ENCODE data around the gene KRTAP10-12. TPM values are rescaled to one million over a fixed set of nuclear protein-coding genes. Genes with fewer than 3 reads are reported as not detected.

Gene KRTAP10-12
- total and polyA plus RNA-seq, 2 donors from 2014 or later, result not detected

DNA sequence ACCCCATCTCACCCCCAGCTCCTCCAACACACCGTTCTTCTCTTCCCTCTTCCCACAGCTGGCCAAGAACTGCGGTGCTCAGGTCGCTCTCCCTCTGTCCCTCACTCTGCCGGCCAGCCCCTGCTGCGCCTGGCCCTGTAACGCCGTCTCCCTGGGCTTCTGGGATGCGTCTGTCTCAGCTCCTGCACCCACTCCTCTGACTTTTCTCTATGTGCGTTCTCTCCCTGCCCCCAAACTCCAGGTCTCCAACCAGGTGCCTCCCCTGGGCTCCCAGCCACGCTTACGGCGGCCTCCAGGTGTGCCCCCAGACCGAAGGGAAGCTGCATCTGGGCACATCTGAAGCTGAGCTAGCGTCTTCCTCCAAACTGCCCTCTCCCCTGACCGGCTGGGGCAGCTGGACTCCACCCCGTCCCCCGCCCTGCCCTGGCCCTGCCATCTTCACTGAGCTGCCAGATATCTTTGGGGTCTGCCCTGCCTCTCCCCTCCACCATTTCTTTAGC, 2.6 kb downstream of the KRTAP10-12 start:
- intact Hi-C loops (cut with DNase I), result no loop called here
- DNase-seq (no peak), FAIRE-seq (no peak)
- H3K36me3 ChIP-seq (ENCODE audit: control insufficient read depth in 2 of 3, insufficient read depth in 3 of 3, low read length in 3 of 3), result no peaks in the 10 kb centered on the region
- H3K4me1 ChIP-seq (ENCODE audit: control insufficient read depth in 2 of 3, insufficient read depth in 2 of 3, low read depth in 1 of 3, low read length in 3 of 3), result no peaks in the 10 kb centered on the region
- H3K4me3 ChIP-seq (ENCODE audit: low read length in 3 of 3), result no peak overlapping the region
- no peak overlapping the region for H3K9ac ChIP-seq (ENCODE audit: low read length in 3 of 3)
- H3K27me3 ChIP-seq (ENCODE audit: control insufficient read depth, insufficient read depth, low read length), result peaks cover 9% of the 10 kb centered on the region
- no peaks in the 10 kb centered on the region for H3K9me3 ChIP-seq (ENCODE audit: control insufficient read depth in 2 of 3, insufficient read depth in 1 of 3, low read length in 3 of 3)
- TF ChIP-seq, protein P1, sequence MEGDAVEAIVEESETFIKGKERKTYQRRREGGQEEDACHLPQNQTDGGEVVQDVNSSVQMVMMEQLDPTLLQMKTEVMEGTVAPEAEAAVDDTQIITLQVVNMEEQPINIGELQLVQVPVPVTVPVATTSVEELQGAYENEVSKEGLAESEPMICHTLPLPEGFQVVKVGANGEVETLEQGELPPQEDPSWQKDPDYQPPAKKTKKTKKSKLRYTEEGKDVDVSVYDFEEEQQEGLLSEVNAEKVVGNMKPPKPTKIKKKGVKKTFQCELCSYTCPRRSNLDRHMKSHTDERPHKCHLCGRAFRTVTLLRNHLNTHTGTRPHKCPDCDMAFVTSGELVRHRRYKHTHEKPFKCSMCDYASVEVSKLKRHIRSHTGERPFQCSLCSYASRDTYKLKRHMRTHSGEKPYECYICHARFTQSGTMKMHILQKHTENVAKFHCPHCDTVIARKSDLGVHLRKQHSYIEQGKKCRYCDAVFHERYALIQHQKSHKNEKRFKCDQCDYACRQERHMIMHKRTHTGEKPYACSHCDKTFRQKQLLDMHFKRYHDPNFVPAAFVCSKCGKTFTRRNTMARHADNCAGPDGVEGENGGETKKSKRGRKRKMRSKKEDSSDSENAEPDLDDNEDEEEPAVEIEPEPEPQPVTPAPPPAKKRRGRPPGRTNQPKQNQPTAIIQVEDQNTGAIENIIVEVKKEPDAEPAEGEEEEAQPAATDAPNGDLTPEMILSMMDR (IDR thresholded peaks at IDR 0.05; ENCODE audit: borderline replicate concordance, extremely low read depth, insufficient read depth), result no peak
- H3K27ac ChIP-seq (ENCODE audit: low read depth in 2 of 2, low read length in 2 of 2), result no peak overlapping the region

DNA sequence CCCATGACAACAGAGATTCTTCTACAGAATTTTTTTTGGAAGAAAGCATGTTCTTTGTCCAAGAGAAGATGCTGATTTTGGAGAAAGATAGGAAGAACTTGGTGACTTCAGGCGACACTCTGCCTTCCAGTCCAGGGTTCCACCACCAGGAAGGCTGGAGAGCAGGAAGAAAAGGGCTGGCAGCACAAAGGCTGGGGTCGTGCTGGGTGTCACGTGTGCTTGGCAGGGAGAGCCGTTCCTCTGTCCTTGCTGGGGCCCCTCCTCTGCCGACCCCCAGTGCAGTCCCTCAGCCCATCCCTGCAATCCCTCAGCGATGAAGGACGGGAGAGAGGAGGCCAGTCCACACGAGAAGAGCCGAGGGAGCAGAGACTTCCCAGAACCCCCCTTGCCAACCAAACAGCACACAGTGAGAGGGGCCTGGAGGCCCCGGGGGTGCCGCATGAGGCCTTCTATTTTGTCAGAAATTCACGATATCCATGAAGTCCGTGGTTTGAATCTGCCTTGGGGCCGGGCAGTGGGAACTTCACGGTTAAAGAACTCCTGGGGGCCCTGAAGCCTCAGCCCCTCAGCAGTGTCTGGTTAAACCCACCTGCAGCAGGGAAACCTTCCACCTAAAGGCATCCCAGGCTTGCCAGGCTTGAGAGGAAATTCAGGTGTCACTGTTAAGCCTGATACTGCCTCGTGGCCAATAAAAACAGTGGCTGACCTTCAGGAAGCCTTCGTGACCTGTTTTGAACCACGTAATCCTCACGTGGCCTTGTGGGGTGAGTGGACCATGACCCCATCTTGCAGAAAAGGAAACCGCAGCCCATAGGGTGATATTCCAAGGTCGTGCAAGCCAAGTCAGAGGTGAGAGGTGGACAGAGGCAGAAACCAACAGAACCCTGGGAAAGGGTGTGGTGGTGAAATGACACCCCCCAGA, 3.4 kb downstream of the KRTAP10-12 start:
- Histone ChIP-seq H3K27me3 (ENCODE audit: control insufficient read depth, insufficient read depth, low read length) (peaks cover 10% of the 10 kb centered on the region), H3K9me3 (ENCODE audit: control insufficient read depth in 2 of 3, insufficient read depth in 1 of 3, low read length in 3 of 3) (no peaks in the 10 kb centered on the region), H3K4me1 (ENCODE audit: control insufficient read depth in 2 of 3, insufficient read depth in 2 of 3, low read depth in 1 of 3, low read length in 3 of 3) (no peaks in the 10 kb centered on the region), H3K9ac (ENCODE audit: low read length in 3 of 3) (no peak overlapping the region), H3K4me3 (ENCODE audit: low read length in 3 of 3) (no peak overlapping the region), H3K36me3 (ENCODE audit: control insufficient read depth in 2 of 3, insufficient read depth in 3 of 3, low read length in 3 of 3) (no peaks in the 10 kb centered on the region), H3K27ac (ENCODE audit: low read depth in 2 of 2, low read length in 2 of 2) (no peak overlapping the region)
- DNase-seq, result peak in 1 of 5 donors; percentile 8
- TF ChIP-seq, protein P1 (IDR thresholded peaks at IDR 0.05; ENCODE audit: borderline replicate concordance, extremely low read depth, insufficient read depth), result no peak
- no peak for FAIRE-seq
- intact Hi-C loops (cut with DNase I), result no loop called here

DNA sequence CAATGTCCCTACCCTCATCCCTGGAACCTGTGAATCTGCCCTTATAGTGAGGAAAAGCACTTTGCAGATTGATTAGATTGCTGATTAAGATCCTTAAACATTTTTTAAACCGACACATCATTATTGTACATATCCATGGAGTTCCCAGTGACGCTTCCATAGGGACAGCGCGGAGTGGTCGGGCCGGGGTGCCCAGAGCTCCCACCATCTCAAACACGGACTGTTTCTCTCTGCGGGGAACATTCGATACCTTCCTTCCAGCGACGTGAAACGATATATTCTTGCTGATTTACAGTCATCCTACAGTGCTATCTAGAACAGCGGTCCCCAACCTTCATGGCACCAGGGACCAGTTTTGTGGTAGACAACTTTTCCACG, 4.0 kb downstream of the KRTAP10-12 start:
- Histone ChIP-seq H3K4me3 (ENCODE audit: low read length in 3 of 3) (no peak overlapping the region), H3K4me1 (ENCODE audit: control insufficient read depth in 2 of 3, insufficient read depth in 2 of 3, low read depth in 1 of 3, low read length in 3 of 3) (no peaks in the 10 kb centered on the region), H3K27me3 (ENCODE audit: control insufficient read depth, insufficient read depth, low read length) (peaks cover 11% of the 10 kb centered on the region), H3K27ac (ENCODE audit: low read depth in 2 of 2, low read length in 2 of 2) (no peak overlapping the region), H3K9ac (ENCODE audit: low read length in 3 of 3) (no peak overlapping the region), H3K9me3 (ENCODE audit: control insufficient read depth in 2 of 3, insufficient read depth in 1 of 3, low read length in 3 of 3) (no peaks in the 10 kb centered on the region), H3K36me3 (ENCODE audit: control insufficient read depth in 2 of 3, insufficient read depth in 3 of 3, low read length in 3 of 3) (no peaks in the 10 kb centered on the region)
- TF ChIP-seq, protein P1 (IDR thresholded peaks at IDR 0.05; ENCODE audit: borderline replicate concordance, extremely low read depth, insufficient read depth), result no peak
- intact Hi-C loops (cut with DNase I), result no loop called here
- DNase-seq (peak in 1 of 5 donors; percentile 6), FAIRE-seq (no peak)

Measured in kidney (tissue), 14 donors.